A549 treated with Mapracorat at 1 μM for 4 hours (cell line): ENCODE results near the gene TYRO3. TPM values are rescaled to one million over a fixed set of nuclear protein-coding genes. Genes with fewer than 3 reads are reported as not detected.

Source experiments
- total RNA-seq: library from RNA; stranded (reverse); fragments of 200-300 nt; extraction: Qiagen RNA extraction; gene quantifications from 5 replicates; pipeline ENCODE4 v1.2.3, GENCODE V29; 2022

TYRO3 gene
- 13.4 to 17.3 TPM (median 15.8 TPM) in 5 replicates for total RNA-seq

GRCh38 chr15:41558400-41559238, at the start of gene TYRO3:
Gene TYRO3, plus strand, starts transcription at chr15:41559212. Its CDS starts 46 bp downstream, at chr15:41559258.

DNA sequence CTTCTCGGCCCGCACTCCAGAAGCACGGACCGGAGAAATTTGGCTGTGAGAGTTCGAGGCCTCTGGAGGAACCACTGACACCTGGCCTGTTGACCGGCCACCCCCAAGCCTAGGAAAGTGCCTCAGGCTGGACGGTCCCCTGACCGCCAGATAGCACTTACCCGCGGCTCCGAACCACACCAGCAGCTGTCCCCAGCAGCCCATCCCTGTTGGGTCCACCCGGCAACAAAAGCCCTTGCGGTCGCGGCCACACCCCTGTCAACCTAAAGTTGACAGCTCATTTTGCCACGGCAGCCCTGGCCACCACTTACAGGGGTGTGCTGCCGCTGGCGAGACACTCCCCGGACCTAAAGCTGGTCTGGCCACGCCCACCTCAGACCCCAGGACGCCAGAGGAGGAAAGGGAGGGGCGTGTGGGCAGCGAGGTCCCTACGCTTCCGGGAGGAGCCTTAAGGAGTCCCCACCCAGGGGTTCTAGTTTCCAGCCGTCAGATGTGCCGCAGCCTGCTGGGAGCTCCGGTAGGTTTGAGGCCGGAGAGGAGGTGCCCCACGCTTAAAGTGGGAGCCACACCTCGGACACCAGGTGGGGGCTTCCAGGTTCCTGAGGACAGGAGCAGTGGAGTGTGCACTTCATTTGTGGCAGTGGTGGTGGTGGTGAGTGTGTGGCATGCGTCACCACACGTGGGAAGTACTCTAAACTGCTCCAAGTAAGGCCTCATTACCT, 45.3 kb upstream of the TYRO3 start, which contains the start of gene LTK:
Gene LTK (minus strand): TSS at position 322 of the 722 bp plus-strand sequence. CDS start 118 bp downstream, at position 204.

Other genes with a start within 250 kb of the TYRO3 start
- gene OIP5, start 226.6 kb upstream of the TYRO3 start, total RNA-seq, result 12.7 to 14.7 TPM (median 13.9 TPM) in 5 replicates
- 61.0 to 74.9 TPM (median 67.4 TPM) in 5 replicates for gene NUSAP1, start 226.3 kb upstream of the TYRO3 start, total RNA-seq
- gene NDUFAF1, start 156.7 kb upstream of the TYRO3 start, total RNA-seq, result 11.6 to 14.8 TPM (median 13.1 TPM) in 5 replicates
- gene RTF1, start 142.1 kb upstream of the TYRO3 start, total RNA-seq, result 17.8 to 21.1 TPM (median 20.4 TPM) in 5 replicates
- gene ITPKA, start 65.3 kb upstream of the TYRO3 start, total RNA-seq, result 3.6 to 6.7 TPM (median 5.2 TPM) in 5 replicates
- 0.06 to 0.07 TPM (median 0.06 TPM) in 3 of 5 replicates, not detected in the others for gene LTK, start 45.4 kb upstream of the TYRO3 start, total RNA-seq
- 8.6 to 11.9 TPM (median 11.7 TPM) in 5 replicates for gene RPAP1, start 15.0 kb upstream of the TYRO3 start, total RNA-seq
- 5.9 to 7.7 TPM (median 6.3 TPM) in 5 replicates for gene MGA, start 101.2 kb downstream of the TYRO3 start, total RNA-seq
- gene MAPKBP1, start 215.3 kb downstream of the TYRO3 start, total RNA-seq, result 3.0 to 6.0 TPM (median 4.2 TPM) in 5 replicates